Stimulated activated CD8-positive, alpha-beta memory T cell treated with anti-CD3 and anti-CD28 coated beads, Interleukin-15, amount 100 ng/mL, for 4 hours (primary cell): Measurements from ENCODE around the gene GLRX3.
"Not testable (repeated sequence)": the region's sequence is repeated elsewhere in the genome, so short reads cannot be mapped to it uniquely, and the experiment has no call there.

ENCODE experiments used
- DNase-seq, 2 donors: peaks; one replicate each; pipeline ENCODE4 v3.0.0-alpha.2; 2020; ENCODE audit warnings: low read depth in 2 of 2

Gene GLRX3

DNA sequence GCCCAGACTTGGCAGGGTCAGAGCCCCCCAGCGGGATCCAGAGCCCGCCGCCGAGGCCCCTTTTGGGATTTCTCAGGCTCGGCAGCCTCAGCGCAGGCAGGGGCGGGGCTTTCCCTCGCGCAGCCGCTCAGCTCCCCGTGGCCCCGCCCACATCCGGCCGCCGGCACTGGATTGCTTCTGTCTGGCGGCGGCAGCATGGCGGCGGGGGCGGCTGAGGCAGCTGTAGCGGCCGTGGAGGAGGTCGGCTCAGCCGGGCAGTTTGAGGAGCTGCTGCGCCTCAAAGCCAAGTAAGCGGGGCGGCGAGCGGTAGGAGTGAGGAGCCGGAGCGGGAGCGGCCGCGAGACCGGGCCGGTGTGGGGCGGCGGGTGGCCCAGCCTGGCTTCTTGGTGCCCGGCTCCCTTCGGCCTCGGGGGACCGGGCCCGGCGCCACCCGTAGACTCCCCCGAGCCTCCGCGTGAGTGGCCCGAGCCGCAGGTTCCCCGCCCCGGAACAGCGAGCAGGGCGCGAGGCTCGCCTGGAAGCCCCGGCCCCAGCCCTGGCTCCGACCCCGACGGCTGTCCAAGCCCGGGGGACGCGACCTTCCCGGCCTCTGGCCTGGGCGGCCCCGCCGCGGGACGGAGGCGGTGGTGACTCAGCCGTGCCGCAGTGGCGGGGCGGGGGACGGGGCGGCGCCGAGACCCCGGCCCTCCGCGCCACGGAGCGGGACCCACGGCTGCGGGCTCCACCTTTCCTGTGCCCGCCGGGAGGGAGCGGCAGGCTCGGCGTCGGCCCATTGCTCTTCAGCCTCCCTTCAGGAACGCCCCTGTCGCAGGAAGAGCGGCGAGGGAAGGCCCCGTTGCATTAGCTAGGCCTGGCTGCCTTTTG, at the start of gene GLRX3:
GLRX3 (plus strand) TSS at position 166 of the 864 bp plus-strand sequence; CDS start at position 196, 30 bp downstream.
- DNase-seq: peak; percentile 76 to 81

DNA sequence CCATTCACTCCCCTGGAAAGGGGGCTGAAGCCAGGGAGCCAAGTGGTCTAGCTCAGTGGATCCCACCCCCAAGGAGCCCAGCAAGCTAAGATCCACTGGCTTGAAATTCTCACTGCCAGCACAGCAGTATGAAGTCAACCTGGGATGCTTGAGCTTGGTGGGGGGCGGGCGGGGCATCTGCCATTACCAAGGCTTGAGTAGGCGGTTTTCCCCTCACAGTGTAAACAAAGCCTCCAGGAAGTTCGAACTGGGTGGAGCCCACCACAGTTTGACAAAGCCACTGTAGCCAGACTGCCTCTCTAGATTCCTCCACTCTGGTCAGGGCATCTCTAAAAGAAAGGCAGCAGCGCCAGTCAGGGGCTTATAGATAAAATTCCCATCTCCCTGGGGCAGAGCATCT, 45.6 kb upstream of the GLRX3 start:
- DNase-seq: not testable (repeated sequence)

DNA sequence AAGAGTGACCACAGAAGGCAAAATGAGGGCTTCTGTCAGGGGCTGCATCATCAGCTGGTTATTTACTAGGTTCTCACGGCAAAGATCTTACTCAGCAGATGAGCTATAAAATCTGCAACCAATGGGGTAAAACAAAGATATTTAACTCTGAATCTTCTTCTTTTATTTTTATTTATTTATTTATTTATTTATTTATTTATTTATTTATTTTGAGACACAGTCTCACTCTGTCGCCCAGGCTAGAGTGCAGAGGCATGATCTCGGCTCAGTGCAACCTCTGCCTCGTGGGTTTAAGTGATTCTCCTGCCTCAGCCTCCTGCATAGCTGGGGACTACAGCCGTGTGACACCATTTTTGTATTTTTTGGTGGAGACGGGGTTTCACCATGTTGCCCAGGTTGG, 36.8 kb upstream of the GLRX3 start:
- DNase-seq: no peak

DNA sequence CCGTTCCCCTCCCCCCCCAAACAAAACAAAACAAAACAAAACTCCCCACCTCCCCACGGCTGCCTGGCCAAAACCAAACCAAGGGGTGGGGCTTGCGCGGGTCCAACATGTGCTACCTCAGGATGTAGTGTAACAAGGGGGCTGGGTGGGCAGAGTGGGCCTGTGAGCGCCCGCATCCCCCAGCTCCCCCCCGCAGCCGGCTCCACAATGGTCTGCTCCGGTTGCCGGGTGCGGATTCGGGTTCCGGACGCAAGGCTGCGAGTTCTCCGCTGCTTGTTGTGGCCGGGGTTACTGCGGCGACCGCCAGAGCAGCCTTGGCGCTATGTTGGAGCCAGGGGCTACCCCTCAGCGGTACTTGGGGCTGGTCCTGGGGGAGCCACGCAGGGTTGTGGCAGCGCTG, 30.5 kb upstream of the GLRX3 start:
- no peak for DNase-seq

GRCh38 chr10:130108146-130108545, 28.0 kb upstream of the GLRX3 start:
- peak in 1 of 2 donors; percentile 12 for DNase-seq

- DNase-seq: no peak
Measured at GRCh38 chr10:130108934-130109604, 27.1 kb upstream of the GLRX3 start.

GRCh38 chr10:130109796-130110245, 26.4 kb upstream of the GLRX3 start:
- DNase-seq: peak; percentile 20 to 54

- DNase-seq: peak; percentile 92 to 97
Measured at GRCh38 chr10:130110246-130111112, 25.7 kb upstream of the GLRX3 start, which contains the start of gene C10orf143. C10orf143 (minus strand) TSS chr10:130110830; CDS start chr10:130110772, 58 bp downstream.

DNA sequence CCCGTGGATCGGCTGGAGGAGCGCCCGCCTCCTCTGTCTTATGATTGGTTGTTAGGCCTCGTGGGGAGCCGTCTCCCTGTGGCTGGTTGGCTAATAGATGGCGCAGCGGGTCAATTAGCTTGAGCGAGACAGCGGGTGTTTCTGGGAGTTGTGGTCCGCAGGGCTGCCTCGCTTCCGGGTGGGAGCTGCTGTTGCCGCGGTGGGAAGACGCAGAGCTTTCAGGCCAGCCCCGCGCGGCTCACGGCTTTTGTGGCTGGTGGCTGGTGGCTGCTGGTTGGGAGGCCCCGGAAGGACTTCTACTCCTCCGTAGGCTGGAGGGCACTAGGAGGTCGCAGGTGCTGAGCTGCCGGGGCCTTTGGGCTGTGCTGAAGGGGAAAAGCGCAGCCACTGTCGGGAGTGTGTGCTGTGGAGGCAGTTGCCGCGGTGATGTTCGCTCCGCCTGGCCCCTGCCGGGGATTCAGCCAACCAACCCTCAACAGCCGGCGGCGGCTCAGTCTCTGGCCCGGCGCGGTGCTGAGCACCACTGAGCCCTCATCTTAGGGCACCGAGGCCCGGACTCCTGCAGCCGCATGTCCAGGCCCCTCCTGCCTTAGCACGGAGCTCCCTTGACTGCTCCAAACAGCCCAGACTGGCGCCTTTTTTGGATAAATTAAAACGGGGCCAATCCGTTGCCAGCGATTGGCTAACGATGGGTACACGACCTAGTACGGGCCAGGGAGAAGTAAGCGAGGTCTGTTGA, 24.9 kb upstream of the GLRX3 start:
- DNase-seq: peak; percentile 87 to 94

DNA sequence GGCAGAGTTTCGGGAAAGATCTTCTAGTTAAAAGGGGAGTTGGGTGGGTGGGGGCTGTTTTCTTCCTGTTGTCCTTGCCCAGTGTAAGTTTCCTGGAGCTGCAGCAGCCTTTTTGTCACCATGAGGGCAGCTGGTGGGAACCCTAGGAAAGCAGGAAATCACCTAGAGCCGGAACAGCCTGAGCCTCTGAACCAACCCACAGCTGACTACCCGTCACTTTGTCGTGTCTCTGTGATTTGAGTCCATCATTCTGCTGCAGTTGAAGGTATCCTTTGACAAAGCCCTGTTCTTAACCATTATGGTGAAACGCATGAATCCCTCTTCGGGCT, 24.4 kb upstream of the GLRX3 start:
- DNase-seq: no peak

DNA sequence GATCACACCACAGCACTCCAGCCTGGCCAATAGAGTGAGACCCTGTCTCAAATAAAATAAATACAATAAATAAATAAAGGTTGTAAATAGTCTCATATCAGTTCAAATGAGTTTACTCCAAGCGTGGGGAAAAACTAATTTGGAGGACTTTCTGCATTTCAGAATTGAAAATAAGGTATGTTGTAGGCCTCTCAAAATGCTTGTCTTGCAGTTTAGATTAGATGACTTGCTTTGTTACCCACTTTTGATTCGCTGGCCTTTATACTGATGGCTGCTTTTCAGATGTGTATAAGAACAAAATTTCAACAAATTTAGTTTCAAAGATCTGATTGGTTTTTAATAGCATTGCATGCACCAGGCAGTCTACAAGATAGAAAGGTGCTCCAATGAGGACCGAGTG, 23.4 kb upstream of the GLRX3 start:
- DNase-seq: no peak

DNA sequence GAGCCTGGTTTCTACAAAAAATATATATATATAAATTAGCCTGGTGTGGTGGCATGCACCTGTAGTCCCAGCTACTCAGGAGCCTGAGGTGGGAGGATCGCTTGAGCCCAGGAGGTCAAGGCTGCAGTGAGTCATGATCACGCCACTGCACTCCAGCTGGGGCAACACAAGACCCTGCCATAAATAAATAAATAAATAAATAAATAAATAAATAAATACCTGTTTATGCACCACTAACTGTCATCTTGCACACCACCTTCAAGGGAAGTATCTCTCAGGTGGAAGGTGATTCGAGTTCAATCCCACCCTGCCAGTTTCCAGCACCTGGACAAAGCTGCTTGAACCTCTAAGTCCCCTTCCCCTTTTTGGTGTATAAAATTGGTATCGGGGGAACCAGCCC, 19.2 kb upstream of the GLRX3 start:
- not testable (repeated sequence) for DNase-seq

GRCh38 chr10:130117535-130117934, 18.7 kb upstream of the GLRX3 start:
- not testable (repeated sequence) for DNase-seq

GRCh38 chr10:130121486-130122079, 14.6 kb upstream of the GLRX3 start:
- no peak for DNase-seq

GRCh38 chr10:130127364-130128061, 8.7 kb upstream of the GLRX3 start:
- DNase-seq: peak in 1 of 2 donors; percentile 29

DNA sequence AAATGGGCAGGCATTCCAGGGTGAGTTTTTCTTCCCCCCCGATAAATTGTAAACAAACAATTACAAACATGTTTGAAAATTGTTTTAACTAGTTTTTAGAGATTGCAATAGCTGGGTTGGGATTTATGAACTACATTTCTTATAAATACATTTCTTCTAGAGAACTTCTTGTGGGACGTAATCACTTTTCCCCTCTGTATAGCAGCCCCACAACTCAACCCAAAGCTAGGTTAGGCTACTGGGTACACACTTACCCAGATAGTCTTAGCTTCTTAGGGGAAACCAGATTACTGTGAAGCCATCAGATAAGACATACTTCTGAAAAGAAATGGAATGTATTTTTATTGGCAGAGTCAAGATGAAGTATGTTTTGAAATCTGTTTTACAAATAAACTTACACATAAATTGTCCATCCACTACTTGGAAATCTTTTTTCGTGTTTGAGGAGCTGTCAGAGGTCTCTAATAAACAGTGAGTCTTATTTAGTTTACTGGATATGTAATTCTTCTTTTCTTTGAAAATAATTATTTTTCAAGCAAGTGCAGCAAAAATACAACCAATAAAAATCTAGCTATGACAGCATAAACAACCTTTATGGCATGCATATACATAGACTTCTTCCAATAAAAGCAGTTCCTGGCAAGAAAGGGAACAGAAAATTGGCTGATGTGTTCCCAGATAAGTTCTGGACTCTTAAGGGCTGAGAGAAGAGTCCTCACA, 8.0 kb upstream of the GLRX3 start:
- no peak for DNase-seq

DNA sequence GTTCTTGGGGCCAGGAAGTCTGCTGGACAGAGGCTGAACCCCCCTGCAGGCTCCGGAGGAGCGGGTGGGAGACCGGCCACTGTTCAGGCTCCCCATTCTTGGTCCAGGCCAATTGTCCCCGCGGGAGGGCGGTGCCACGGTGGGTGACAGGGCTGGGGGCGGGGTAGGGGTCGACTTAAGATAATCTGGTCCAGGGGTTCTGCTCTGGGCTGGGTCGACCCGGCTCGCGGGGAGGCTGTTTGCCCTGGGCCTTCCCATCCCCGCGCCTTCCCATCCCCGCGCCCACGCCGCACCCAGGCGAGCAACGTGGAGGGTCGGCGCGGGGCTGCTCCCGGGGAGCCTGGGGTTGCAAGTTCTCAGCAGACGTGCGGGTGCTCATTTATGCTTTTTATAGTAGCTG, 7.3 kb upstream of the GLRX3 start:
- no peak for DNase-seq

DNA sequence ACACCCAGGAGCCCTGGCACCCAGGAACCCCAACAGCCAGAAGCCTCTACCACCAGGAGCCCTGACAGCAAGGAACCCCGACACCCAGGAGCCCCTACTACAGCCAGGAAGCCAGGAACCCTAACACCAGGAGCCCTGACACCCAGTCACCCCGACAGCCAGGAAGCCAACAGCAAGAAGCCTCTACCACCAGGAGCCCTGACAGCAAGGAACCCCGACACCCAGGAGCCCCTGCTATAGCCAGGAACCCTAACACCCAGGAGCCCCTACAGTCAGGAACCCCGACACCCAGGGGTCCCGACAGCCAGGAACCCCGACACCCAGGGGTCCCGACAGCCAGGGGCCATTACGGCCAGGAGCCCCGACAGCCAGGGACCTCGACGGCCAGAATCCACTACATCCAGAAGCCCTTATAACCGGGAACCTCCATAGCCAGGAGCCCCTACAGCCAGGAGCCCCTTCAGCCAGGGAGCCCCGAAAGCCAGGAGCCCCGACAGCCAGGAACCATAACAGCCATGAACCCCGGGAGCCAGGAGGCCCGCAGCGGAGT, 440 bp upstream of the GLRX3 start:
- no peak for DNase-seq

GRCh38 chr10:130137090-130137448, 878 bp downstream of the GLRX3 start:
- no peak for DNase-seq
